DMS79 (cell line): ENCODE results near the gene KRTAP2-1.
"Not testable (repeated sequence)": the region's sequence is repeated elsewhere in the genome, so short reads cannot be mapped to it uniquely, and the experiment has no call there.

Source experiments
- DNase-seq: peaks from one replicate; lab custom pipeline; 2025; lab: John Stamatoyannopoulos, UW

The KRTAP2-1 gene

GRCh38 chr17:41046735-41047465 lies at the start of gene KRTAP2-1:
TSS of gene KRTAP2-1 (minus strand) at chr17:41047316. CDS start at chr17:41047267, 49 bp downstream.
- not testable (repeated sequence) for DNase-seq

GRCh38 chr17:41096055-41096454 lies 48.9 kb upstream of the KRTAP2-1 start:
- no peak for DNase-seq

- DNase-seq, result not testable (repeated sequence)
Observed at GRCh38 chr17:41088760-41089352, 41.7 kb upstream of the KRTAP2-1 start.

- not testable (repeated sequence) for DNase-seq
Observed at GRCh38 chr17:41084100-41084856, 37.2 kb upstream of the KRTAP2-1 start, which contains the start of gene KRTAP4-7. TSS of gene KRTAP4-7 (plus strand) at chr17:41084150. CDS start at chr17:41084207, 57 bp downstream.

GRCh38 chr17:41083427-41083826 lies 36.3 kb upstream of the KRTAP2-1 start:
- DNase-seq, result not testable (repeated sequence)

- no peak for DNase-seq
Observed at GRCh38 chr17:41082626-41083025, 35.5 kb upstream of the KRTAP2-1 start.

GRCh38 chr17:41076788-41077187 lies 29.7 kb upstream of the KRTAP2-1 start:
- no peak for DNase-seq

- DNase-seq, result peak; percentile 6
Observed at GRCh38 chr17:41073676-41074075, 26.6 kb upstream of the KRTAP2-1 start.

GRCh38 chr17:41071606-41072360 lies 24.7 kb upstream of the KRTAP2-1 start:
- DNase-seq, result no peak

GRCh38 chr17:41069031-41069430 lies 21.9 kb upstream of the KRTAP2-1 start:
- no peak for DNase-seq

GRCh38 chr17:41067281-41067680 lies 20.2 kb upstream of the KRTAP2-1 start:
- no peak for DNase-seq

- no peak for DNase-seq
Observed at GRCh38 chr17:41065829-41066624, 18.9 kb upstream of the KRTAP2-1 start, which contains the start of gene KRTAP2-4. TSS of gene KRTAP2-4 (minus strand) at chr17:41065879. CDS start at chr17:41065845, 34 bp downstream.

- DNase-seq, result not testable (repeated sequence)
Observed at GRCh38 chr17:41065016-41065689, 18.0 kb upstream of the KRTAP2-1 start.

GRCh38 chr17:41064301-41064700 lies 17.2 kb upstream of the KRTAP2-1 start:
- DNase-seq, result peak; percentile 14

- DNase-seq, result no peak
Observed at GRCh38 chr17:41063449-41063848, 16.3 kb upstream of the KRTAP2-1 start.

GRCh38 chr17:41061964-41062363 lies 14.8 kb upstream of the KRTAP2-1 start:
- DNase-seq, result no peak

GRCh38 chr17:41060052-41060604 lies 13.0 kb upstream of the KRTAP2-1 start, which contains the start of gene KRTAP2-3:
TSS of gene KRTAP2-3 (minus strand) at chr17:41060114. CDS start at chr17:41060050, 64 bp downstream.
- no peak for DNase-seq

- DNase-seq, result not testable (repeated sequence)
Observed at GRCh38 chr17:41059276-41060051, 12.3 kb upstream of the KRTAP2-1 start.

- DNase-seq, result no peak
Observed at GRCh38 chr17:41058741-41059140, 11.6 kb upstream of the KRTAP2-1 start.
